Neural cell (in vitro differentiated cells): ENCODE measurements around the gene VRK1.

Experiments used
- EP300 ChIP-seq: fragments of 450-650 bp; conservative IDR thresholded peaks from 2 replicates; pipeline ENCODE4 v1.6.1; 2014; ENCODE audit warnings: antibody characterized with exemption, mild to moderate bottlenecking, moderate library complexity; ENCODE audit not compliant: poor library complexity, severe bottlenecking
- EZH2 ChIP-seq: fragments of 200-600, 300-800 bp; shearing (Covaris generic), sonication (generic); IDR thresholded peaks from 2 replicates; pipeline ENCODE4 v1.6.1; 2014; ENCODE audit warnings: antibody characterized with exemption, low read length, borderline replicate concordance, mild to moderate bottlenecking; ENCODE audit not compliant: insufficient read depth, poor library complexity, severe bottlenecking
- POLR2AphosphoS5 ChIP-seq: IDR thresholded peaks from 2 replicates; pipeline ENCODE4 v1.6.1; 2012
- RAD21 ChIP-seq: fragments of 450-650 bp; conservative IDR thresholded peaks from 2 replicates; pipeline ENCODE4 v1.6.1; 2014; ENCODE audit warnings: antibody characterized with exemption, mild to moderate bottlenecking, moderate library complexity
- SMC3 ChIP-seq: fragments of 450-650 bp; conservative IDR thresholded peaks from 2 replicates; pipeline ENCODE4 v1.6.1; 2014; ENCODE audit warnings: antibody characterized with exemption, mild to moderate bottlenecking, moderate library complexity; ENCODE audit not compliant: poor library complexity
- TF ChIP-seq, protein P1 (sequence below): fragments of 450-650 bp; IDR thresholded peaks from 2 replicates; pipeline ENCODE4 v1.5.1; 2014; ENCODE audit warnings: antibody characterized with exemption, mild to moderate bottlenecking, moderate library complexity; ENCODE audit not compliant: poor library complexity, severe bottlenecking
- TF ChIP-seq, protein P2 (sequence below): IDR thresholded peaks from 2 replicates; pipeline ENCODE4 v1.6.1; 2012; ENCODE audit warnings: borderline replicate concordance

DNA sequence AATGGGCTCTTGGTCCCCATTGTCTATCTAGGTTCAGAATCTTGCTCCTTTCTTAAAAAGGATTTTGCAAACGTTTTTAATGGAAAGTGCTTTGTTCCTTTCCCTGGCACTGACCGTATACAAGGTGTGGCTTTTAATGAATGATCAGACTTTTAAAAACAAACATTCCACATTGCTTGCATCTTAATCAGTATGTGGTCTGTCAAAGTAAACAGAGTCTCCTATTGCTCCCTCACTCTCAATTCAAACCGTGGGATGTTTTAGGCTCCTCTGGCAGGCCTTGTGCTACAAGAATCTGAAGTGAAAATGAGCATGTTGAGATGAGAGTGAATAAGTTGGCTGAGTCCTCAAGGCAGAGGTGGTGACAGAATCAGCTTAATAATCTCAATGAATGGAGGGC lies 107.0 kb downstream of the VRK1 start:
- TF ChIP-seq, protein P1, sequence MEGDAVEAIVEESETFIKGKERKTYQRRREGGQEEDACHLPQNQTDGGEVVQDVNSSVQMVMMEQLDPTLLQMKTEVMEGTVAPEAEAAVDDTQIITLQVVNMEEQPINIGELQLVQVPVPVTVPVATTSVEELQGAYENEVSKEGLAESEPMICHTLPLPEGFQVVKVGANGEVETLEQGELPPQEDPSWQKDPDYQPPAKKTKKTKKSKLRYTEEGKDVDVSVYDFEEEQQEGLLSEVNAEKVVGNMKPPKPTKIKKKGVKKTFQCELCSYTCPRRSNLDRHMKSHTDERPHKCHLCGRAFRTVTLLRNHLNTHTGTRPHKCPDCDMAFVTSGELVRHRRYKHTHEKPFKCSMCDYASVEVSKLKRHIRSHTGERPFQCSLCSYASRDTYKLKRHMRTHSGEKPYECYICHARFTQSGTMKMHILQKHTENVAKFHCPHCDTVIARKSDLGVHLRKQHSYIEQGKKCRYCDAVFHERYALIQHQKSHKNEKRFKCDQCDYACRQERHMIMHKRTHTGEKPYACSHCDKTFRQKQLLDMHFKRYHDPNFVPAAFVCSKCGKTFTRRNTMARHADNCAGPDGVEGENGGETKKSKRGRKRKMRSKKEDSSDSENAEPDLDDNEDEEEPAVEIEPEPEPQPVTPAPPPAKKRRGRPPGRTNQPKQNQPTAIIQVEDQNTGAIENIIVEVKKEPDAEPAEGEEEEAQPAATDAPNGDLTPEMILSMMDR = no peak
- TF ChIP-seq POLR2AphosphoS5 (no peak), EZH2 (no peak), EP300 (no peak), RAD21 (no peak), SMC3 (no peak)
- TF ChIP-seq, protein P2, sequence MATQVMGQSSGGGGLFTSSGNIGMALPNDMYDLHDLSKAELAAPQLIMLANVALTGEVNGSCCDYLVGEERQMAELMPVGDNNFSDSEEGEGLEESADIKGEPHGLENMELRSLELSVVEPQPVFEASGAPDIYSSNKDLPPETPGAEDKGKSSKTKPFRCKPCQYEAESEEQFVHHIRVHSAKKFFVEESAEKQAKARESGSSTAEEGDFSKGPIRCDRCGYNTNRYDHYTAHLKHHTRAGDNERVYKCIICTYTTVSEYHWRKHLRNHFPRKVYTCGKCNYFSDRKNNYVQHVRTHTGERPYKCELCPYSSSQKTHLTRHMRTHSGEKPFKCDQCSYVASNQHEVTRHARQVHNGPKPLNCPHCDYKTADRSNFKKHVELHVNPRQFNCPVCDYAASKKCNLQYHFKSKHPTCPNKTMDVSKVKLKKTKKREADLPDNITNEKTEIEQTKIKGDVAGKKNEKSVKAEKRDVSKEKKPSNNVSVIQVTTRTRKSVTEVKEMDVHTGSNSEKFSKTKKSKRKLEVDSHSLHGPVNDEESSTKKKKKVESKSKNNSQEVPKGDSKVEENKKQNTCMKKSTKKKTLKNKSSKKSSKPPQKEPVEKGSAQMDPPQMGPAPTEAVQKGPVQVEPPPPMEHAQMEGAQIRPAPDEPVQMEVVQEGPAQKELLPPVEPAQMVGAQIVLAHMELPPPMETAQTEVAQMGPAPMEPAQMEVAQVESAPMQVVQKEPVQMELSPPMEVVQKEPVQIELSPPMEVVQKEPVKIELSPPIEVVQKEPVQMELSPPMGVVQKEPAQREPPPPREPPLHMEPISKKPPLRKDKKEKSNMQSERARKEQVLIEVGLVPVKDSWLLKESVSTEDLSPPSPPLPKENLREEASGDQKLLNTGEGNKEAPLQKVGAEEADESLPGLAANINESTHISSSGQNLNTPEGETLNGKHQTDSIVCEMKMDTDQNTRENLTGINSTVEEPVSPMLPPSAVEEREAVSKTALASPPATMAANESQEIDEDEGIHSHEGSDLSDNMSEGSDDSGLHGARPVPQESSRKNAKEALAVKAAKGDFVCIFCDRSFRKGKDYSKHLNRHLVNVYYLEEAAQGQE = no peak
